Stimulated activated CD8-positive, alpha-beta memory T cell treated with anti-CD3 and anti-CD28 coated beads, Interleukin-4, amount 100 ng/mL, for 48 hours (primary cell): ENCODE results near the gene IL11RA.
A peak's percentile ranks its signal among the peaks of the same experiment; 100 is the strongest.
"Not testable (repeated sequence)": the region's sequence is repeated elsewhere in the genome, so short reads cannot be mapped to it uniquely, and the experiment has no call there.

Experiments used
- DNase-seq: peaks from one replicate; pipeline ENCODE4 v3.0.0-alpha.2; 2020

Gene IL11RA

GRCh38 chr9:34630402-34631154, 21.4 kb upstream of the IL11RA start:
- DNase-seq: no peak

- no peak for DNase-seq
Measured at GRCh38 chr9:34633166-34633565, 18.8 kb upstream of the IL11RA start.

- peak; percentile 83 for DNase-seq
Measured at GRCh38 chr9:34633851-34634550, 18.0 kb upstream of the IL11RA start.

DNA sequence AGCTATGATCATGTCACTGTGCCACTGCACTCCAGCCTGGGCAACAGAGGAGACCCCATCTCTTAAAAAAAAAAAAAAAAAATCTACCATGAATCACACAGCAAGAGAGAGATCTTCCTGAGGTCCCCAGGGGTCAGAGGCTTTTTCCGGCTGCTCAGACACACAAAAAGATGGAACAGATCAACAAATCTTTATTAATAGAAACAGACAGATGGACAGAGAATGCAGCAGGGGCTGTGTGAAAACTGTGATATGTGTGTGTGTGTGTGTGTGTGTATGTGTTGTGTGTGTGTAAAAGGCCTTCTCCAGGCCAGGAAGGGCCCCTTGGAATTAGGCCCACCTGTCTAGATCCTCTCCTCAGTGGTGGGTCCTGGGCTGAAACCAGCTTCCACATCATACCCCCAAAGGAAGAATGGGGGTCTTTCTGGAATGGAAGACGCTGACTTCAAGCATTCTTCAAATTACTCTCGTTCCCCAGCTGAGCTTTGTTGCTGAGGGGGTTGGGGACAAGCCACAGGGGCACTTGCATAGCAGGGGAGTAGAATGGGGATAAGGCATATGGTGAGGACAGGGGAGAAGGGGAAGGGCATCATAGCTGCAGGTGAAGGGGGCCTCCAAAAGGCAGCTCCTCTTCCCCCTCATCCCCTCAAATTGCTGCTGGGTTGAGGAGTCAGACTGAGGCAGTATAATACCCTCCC, 17.3 kb upstream of the IL11RA start:
- DNase-seq: no peak

DNA sequence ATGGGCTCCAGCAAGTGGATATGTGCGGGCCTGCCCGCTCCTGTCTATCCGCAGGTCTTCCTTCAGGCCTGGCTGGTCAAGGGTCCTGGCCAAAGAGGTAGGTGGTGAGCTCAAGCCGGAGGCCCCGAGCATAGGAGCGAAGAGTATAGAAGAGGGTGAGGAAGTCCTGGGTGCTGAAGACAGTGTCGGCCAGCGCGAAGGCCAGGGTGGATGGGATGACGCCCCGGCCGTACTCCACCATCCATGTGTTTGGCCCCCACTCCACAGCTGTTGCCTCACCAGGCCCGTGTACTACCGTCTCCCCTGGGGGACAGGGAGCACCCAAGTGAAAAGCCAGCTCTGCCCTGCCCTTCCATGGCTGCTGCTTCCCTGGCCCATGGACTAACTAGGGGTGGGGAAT, 16.4 kb upstream of the IL11RA start:
- DNase-seq: no peak

GRCh38 chr9:34636791-34637355, 15.1 kb upstream of the IL11RA start:
- DNase-seq: peak; percentile 48

- DNase-seq: peak; percentile 96
Measured at GRCh38 chr9:34637356-34638137, 14.4 kb upstream of the IL11RA start, which contains the start of gene SIGMAR1. Gene SIGMAR1 (minus strand): TSS chr9:34637787. CDS start chr9:34637697, 90 bp downstream.

DNA sequence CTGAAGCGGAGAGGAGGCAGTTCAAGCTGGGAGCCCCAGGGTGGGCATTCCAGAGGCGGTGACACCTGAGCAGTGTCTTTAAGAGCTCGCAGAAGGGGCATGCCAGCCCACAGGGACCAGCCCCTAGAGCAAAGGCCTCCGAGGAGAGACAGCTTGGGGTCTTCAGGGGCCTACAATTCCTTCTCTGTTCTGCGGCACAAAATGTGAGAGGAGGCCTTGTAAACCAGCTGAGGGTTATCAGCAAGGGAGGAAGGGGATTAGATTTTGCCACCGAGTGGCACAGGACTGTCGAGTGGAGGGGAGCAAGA, 13.9 kb upstream of the IL11RA start:
- no peak for DNase-seq

DNA sequence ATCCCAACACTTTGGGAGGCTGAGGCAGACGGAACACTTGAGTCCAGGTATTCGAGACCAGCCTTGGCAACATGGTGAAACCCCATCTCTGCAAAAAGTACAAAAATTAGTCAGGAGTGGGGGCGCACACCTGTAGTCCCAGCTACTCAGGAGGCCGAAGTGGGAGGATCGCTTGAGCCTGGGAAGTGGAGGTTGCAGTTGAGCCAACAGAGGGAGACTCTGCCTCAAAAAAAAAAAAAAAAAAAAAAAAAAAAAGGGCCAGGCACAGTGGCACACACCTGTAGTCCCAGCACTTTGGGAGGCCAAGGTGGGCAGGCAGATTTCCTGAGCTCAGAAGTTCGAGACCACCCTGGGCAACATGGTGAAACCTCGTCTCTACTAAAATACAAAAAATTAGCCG, 12.7 kb upstream of the IL11RA start:
- not testable (repeated sequence) for DNase-seq

GRCh38 chr9:34642679-34643078, 9.3 kb upstream of the IL11RA start:
- DNase-seq: no peak

GRCh38 chr9:34644766-34645314, 7.1 kb upstream of the IL11RA start:
- DNase-seq: no peak

DNA sequence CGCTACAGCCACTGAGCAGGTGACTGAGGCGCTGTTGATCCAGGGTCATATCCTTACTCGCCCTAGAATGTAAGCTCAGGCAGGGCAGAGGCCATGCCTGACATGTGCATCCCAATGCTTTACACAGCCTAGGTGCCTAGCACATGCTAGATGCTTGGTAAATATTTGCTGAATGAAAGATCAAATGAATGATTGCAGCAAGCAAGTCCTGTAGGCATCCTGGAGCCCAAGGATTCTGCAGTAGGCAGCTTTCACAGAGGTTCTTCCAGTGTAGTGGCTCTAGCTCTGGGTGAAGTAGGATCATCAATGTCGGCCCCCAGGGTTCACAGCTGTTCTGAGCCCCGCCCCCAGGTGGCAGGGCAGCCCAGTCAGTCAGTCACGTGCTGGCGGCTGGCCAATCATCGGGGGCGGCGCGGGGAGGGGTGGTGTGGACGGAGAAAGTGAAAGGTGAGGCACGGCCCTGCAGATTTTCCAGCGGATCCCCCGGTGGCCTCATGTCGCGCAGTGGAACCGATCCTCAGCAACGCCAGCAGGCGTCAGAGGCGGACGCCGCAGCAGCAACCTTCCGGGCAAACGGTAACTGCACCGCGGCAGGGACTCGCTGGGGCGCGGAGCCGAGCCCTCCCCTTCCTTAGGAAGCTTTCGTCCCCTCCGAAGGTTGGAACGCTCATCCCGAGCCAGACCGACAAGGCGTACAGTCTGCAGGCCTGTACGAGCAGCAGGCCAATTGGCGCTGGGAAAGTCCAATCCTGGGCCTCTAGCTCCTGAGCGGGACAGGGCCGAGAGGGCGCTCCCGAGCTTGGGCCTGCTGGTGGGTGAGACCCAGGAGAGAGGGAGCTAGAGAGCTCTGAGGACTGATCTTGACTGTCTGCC, 5.5 kb upstream of the IL11RA start, which contains the start of gene GALT:
Gene GALT (plus strand): TSS at position 465 of the 873 bp plus-strand sequence. CDS start 30 bp downstream, at position 495.
- DNase-seq: peak; percentile 99

DNA sequence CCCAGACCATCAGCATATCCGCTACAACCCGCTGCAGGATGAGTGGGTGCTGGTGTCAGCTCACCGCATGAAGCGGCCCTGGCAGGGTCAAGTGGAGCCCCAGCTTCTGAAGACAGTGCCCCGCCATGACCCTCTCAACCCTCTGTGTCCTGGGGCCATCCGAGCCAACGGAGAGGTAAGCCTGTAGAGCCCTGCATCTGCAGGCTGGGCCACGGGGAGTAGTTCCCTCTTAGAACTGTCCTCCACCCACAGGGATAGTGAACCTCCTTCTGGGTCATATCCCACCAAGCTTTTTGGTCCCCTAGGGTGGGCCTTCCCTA, 4.9 kb upstream of the IL11RA start:
- DNase-seq: no peak

GRCh38 chr9:34647651-34648050, 4.3 kb upstream of the IL11RA start:
- DNase-seq: peak; percentile 34

GRCh38 chr9:34648673-34649072, 3.3 kb upstream of the IL11RA start:
- no peak for DNase-seq

DNA sequence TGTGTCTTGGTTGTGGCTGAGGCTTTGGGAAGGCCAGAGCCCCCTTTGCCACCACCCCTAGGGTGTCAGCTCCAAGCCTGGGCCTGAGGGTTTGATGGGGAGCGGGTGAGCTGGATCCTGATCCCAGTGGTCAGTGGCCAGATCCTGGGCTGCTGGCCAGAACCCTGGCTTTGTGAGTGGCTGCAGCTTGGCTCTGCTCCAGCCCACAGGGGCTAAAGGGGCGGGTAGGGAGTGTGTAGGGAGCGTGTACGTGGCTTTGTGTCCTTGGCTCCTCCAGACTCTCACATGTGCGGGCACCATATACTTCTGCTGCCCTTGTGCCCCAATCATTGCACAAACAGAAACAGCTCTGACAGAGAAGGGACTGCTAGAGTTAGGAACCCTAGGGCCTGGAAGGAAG, 1.2 kb upstream of the IL11RA start:
- no peak for DNase-seq

DNA sequence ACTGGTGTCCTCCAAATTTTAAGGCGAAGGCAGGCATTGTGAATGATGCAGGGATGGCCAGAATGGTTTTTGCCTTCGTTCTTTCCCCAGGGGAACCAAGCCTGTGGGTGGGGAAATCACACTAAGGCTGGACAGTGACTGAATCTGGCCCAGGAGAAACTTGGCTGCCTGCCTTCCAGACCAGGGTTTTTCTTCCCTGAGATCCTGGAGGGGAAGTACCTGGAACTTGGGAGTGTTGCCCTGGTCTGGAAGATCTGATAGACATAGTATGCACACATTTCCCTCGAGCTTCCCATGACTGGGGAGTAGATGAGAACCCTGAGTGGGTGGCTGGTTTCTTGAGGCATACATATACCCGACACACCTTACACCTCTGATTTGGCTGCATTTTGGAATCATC, 664 bp upstream of the IL11RA start:
- DNase-seq: no peak

GRCh38 chr9:34652602-34653000, 616 bp downstream of the IL11RA start:
- no peak for DNase-seq

- DNase-seq: no peak
Measured at GRCh38 chr9:34653151-34654072, 1.4 kb downstream of the IL11RA start.

- DNase-seq: no peak
Measured at GRCh38 chr9:34654323-34655051, 2.5 kb downstream of the IL11RA start.
